Central memory CD8-positive, alpha-beta T cell (primary cell): ENCODE results near the gene VWA1.

Experiments
- ATAC-seq: fragments of 150-1000 bp; cut with Tn5 transposase; replicated peaks from 2 replicates; pipeline ENCODE4 v1.10.0; 2022; ENCODE audit warnings: mild to moderate bottlenecking, moderate FRiP score, moderate number of reproducible peaks; ENCODE audit not compliant: poor library complexity, severe bottlenecking; ENCODE audit errors: extremely low read depth
- DNase-seq, 2 donors: peaks; one replicate each; pipeline ENCODE4 v3.0.0; 2021; ENCODE audit warnings: low spot score in 2 of 2
- H3K27ac Mint-ChIP-seq: one replicate; pipeline ENCODE4 v1.8.0; 2022; ENCODE audit warnings: low read depth, mild to moderate bottlenecking, moderate library complexity, mixed read lengths
- H3K27me3 Mint-ChIP-seq: one replicate; pipeline ENCODE4 v1.8.0; 2022; ENCODE audit warnings: mixed read lengths
- H3K36me3 Mint-ChIP-seq: one replicate; pipeline ENCODE4 v1.8.0; 2022; ENCODE audit warnings: mild to moderate bottlenecking, moderate library complexity, mixed read lengths; ENCODE audit not compliant: insufficient read depth
- H3K4me1 Mint-ChIP-seq: one replicate; pipeline ENCODE4 v1.8.0; 2022; ENCODE audit warnings: mixed read lengths
- H3K4me3 Mint-ChIP-seq: one replicate; pipeline ENCODE4 v1.8.0; 2022; ENCODE audit warnings: mild to moderate bottlenecking, moderate library complexity, mixed read lengths
- H3K9me3 Mint-ChIP-seq: one replicate; pipeline ENCODE4 v1.8.0; 2022; ENCODE audit warnings: mixed read lengths

The VWA1 gene, protein sequence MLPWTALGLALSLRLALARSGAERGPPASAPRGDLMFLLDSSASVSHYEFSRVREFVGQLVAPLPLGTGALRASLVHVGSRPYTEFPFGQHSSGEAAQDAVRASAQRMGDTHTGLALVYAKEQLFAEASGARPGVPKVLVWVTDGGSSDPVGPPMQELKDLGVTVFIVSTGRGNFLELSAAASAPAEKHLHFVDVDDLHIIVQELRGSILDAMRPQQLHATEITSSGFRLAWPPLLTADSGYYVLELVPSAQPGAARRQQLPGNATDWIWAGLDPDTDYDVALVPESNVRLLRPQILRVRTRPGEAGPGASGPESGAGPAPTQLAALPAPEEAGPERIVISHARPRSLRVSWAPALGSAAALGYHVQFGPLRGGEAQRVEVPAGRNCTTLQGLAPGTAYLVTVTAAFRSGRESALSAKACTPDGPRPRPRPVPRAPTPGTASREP

DNA sequence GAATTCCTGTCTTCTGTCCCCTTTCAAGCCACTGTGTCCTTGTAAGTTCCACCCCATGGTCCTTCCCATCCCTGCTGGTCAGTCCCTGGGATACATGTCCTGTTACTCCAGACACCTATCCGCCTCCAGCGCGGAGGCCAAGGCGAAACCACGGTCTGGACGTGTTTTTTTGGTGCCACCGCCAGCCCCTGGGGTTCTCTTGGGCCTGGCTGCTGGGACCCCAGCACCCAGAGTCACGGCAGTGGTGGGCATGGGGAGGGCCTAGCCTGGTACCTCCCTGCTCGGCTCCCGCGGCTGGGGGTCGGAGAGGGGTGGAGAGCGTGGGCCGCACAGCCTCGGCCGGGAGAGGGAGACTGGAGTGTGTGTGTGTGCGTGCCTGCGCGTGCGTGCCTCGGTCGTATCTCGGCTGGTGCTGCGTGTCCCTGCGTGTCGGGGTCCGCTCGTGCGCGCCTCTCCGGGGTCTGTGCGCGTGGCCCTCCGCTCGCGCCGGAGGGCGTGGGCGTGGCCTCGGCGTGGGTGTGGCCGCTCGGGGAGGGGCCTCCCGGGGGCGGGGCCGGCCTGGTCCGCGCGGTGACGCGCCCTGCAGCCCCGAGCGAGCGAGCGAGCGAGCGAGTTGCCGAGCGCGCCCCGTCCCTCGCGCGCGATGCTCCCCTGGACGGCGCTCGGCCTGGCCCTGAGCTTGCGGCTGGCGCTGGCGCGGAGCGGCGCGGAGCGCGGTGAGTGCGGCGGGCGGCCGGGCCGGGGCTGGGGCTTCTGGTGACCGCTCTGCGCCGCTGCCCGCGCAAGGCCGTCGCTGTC lies at the start of gene VWA1:
VWA1 (plus strand) TSS at position 585 of the 798 bp plus-strand sequence; CDS start at position 644, 59 bp downstream.
- H3K9me3 Mint-ChIP-seq: no peaks in the 10 kb centered on the region
- peaks cover 28% of the 10 kb centered on the region for H3K27me3 Mint-ChIP-seq
- peak within 1 kb of the TSS; percentile 57 for H3K4me3 Mint-ChIP-seq
- no peak within 1 kb of the TSS for H3K27ac Mint-ChIP-seq
- no peaks in the 10 kb centered on the region for H3K4me1 Mint-ChIP-seq
- DNase-seq: peak in 1 of 2 donors; percentile 41
- ATAC-seq: peak; percentile 46
- H3K36me3 Mint-ChIP-seq: no peaks in the 10 kb centered on the region

DNA sequence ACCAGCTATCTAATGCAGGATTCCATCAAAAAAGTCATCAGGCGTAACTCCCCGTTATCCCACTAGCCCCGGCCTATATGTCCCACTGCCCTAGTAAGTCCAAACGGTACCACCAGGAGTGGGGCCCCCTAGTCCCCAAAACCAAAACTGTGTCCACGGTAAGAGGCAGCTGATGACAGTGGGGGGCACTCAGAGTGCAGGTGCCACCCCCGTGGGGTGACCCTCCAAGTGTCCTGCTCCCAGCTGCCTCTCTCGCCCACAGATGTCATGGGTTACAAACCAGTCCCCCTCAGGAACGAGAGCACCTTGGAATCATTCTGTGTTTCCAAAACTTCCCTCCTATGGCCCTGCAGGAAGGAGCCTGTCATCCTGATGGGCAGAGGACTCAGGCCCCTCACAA lies 49.6 kb upstream of the VWA1 start:
- ATAC-seq: no peak
- H3K27me3 Mint-ChIP-seq: no peaks in the 10 kb centered on the region
- peaks cover 50% of the 10 kb centered on the region for H3K36me3 Mint-ChIP-seq
- H3K27ac Mint-ChIP-seq: no peak overlapping the region
- no peak overlapping the region for H3K4me3 Mint-ChIP-seq
- no peak for DNase-seq
- no peaks in the 10 kb centered on the region for H3K9me3 Mint-ChIP-seq
- no peaks in the 10 kb centered on the region for H3K4me1 Mint-ChIP-seq

DNA sequence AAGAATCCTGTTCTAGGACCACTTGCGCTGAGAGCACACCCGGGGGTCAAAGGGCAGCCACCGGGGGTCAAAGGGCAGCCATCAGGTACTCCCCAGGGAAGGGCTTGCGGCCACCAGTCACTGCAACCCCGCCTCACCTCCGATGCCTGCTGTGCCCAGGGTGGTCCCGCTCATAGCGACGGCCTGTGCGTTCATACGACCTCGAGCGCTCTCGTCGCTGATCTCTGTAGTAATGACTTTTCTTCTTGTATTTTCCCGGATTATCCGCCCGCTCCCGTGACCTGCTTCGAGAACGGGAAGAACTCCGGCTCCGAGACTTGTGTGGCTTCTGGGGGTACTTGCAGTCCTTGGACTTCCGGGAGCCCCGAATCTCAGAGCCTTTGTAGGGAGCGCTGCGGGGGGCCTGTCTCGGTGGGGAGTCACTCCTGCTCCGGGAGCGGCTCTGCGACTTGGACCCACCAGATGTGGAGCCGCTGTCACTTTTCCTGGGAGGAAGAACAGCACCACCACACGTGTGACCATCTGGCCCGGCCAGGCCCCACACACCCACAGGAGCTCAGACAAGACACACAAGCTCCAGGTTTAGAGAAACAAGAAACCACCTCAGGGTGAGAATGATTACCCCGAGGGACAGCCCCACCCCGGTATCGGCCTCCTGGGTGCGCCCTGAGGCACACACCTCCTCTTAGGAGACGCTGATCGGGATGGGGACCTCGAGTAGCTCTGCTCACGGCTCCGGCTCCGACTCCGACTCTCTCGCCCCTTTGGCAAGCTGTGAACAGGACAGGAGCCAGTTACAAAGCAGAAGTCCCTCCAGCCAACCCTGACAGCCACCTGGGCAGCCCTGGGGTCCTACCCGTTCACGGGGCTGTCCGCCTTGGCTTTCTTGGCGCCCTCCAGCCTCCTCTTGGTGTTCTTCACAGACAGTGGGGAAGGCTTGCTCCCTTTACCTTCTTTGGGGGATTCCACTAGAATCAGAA lies 48.1 kb upstream of the VWA1 start:
- Mint-ChIP-seq H3K36me3 (peaks cover 60% of the 10 kb centered on the region), H3K4me3 (no peak overlapping the region), H3K4me1 (no peaks in the 10 kb centered on the region), H3K9me3 (no peaks in the 10 kb centered on the region), H3K27ac (peak overlapping the region; percentile 49), H3K27me3 (no peaks in the 10 kb centered on the region)
- no peak for DNase-seq
- no peak for ATAC-seq

DNA sequence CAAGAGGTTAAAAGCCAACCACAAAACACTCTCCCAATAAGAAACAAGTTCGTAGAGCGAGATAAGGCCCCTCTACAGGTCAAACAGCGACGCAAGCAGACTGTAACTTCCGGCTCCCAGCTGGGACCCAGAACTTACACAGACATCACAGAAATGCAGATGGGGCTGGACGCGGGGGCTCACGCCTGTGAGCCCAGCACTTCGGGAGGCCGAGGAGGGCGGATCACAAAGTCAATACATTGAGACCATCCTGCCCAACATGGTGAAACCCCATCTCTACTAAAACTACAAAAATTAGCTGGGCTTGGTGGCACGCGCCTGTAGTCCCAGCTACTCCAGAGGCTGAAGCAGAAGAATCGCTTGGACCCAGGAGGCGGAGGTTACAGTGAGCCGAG lies 47.4 kb upstream of the VWA1 start:
- ATAC-seq (no peak), DNase-seq (no peak)
- Mint-ChIP-seq H3K27ac (no peak overlapping the region), H3K4me1 (no peaks in the 10 kb centered on the region), H3K27me3 (no peaks in the 10 kb centered on the region), H3K36me3 (peaks cover 67% of the 10 kb centered on the region), H3K9me3 (no peaks in the 10 kb centered on the region), H3K4me3 (no peak overlapping the region)

DNA sequence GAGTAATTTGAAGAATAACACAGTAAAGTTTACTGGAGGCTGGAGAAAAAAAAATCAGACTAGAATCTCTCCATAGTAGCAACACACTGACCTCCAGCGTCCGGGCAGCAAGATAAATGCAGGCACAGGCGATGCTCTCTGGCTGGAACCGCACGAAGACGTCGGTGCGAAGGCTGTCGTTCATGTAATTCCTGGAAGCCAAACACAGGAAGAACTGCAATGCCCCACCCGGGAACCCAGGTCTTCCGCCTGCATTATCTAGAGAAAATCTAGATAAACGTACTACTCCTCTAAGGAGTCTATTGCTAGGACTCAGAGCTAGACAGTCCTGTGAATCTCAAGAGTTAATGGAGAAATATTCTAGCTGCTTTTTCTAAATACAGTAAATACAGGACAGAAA lies 44.8 kb upstream of the VWA1 start:
- Mint-ChIP-seq H3K27me3 (no peaks in the 10 kb centered on the region), H3K4me3 (no peak overlapping the region), H3K27ac (no peak overlapping the region), H3K36me3 (peaks cover 90% of the 10 kb centered on the region), H3K9me3 (no peaks in the 10 kb centered on the region), H3K4me1 (peaks cover 10% of the 10 kb centered on the region)
- DNase-seq (no peak), ATAC-seq (no peak)

DNA sequence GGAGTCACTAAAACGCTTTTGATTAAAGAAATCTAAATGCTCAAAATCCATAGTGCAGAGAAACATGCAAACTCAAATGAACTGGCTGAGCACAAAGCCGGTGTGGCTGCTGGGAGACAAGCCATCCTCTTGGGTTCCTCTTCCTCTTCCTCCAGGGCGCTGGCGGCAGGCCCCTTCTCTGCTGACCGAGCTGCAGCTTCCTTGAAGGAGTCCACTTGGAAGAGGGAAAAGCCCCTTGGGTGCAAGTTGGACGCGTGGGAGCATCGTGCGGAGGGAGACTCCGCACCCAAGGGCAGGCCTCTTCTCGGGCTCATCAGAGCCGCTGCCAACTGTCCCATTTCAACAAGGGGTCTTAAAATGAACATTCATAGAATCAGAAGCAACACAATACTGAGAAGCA lies 44.3 kb upstream of the VWA1 start:
- Mint-ChIP-seq H3K27me3 (no peaks in the 10 kb centered on the region), H3K4me3 (no peak overlapping the region)
- ATAC-seq: no peak

DNA sequence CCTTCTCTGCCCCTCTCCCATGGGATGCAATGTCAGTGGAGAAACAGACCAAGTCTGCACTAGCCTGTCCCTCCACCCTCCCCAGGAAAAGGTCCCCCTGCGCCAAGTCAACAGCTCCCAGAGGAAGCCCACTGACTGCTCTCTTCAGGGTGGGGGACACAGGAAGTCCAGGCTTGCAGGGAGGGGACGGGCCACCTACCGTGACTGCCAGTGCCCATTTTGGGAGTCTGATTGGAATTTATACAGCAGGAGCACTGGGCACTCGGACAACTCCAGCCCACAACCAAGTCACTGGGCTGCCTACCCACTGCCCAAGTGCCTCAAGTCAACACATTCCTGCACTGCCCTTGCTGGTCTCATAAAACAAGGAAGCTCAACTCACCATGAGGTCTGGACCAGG lies 42.5 kb upstream of the VWA1 start:
- ATAC-seq (no peak), DNase-seq (no peak)
- Mint-ChIP-seq H3K27me3 (no peaks in the 10 kb centered on the region), H3K9me3 (no peaks in the 10 kb centered on the region), H3K36me3 (peaks cover 83% of the 10 kb centered on the region), H3K4me1 (peaks cover 15% of the 10 kb centered on the region), H3K27ac (no peak overlapping the region), H3K4me3 (no peak overlapping the region)

More for the DNA sequence above, 44.3 kb upstream of the VWA1 start:
- Mint-ChIP-seq H3K9me3 (no peaks in the 10 kb centered on the region), H3K36me3 (peaks cover 89% of the 10 kb centered on the region), H3K27ac (no peak overlapping the region), H3K4me1 (peaks cover 11% of the 10 kb centered on the region)
- DNase-seq: no peak

DNA sequence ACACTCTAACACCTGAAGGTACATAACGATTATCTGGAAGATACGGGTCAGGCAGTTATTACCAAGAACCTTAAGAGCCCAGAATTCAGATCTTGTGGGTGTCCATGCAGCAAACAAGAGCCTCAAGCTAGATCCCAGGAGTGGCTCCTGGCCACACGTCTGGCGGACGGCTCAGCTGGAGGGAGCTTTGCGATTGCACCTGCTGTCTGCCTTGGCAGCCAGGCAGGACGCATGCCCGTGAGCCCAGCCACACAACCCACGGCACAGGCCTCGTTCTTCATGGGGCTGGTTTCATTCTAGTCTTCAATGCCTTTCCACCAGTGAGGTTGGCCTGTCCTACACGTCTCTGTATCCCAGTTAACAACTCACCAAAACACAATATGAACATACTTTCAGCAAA lies 42.1 kb upstream of the VWA1 start:
- Mint-ChIP-seq H3K27ac (no peak overlapping the region), H3K36me3 (peaks cover 83% of the 10 kb centered on the region)
- no peak for DNase-seq

DNA sequence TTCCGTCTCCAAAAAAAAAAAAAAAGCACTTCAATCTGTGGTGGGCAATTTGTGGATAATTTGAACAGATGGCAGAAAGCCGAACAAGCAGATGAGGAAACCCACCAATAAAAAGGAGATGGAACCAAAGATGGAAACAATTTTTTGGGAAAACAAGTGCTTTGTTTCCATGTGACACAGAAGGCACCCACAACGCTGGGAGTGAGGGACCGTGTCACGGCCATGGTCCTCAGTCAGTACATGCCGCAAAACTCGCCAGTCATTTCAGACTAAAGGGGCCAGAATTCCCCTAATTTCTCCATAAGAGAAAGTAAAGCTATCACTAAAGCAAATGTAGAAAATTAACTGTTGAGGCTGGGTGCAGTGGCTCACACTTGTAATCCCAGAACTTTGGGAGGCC lies 41.4 kb upstream of the VWA1 start:
- peaks cover 76% of the 10 kb centered on the region for H3K36me3 Mint-ChIP-seq
- peaks cover 18% of the 10 kb centered on the region for H3K4me1 Mint-ChIP-seq
- H3K9me3 Mint-ChIP-seq: no peaks in the 10 kb centered on the region
- no peak overlapping the region for H3K27ac Mint-ChIP-seq
- ATAC-seq (no peak), DNase-seq (no peak)
- no peaks in the 10 kb centered on the region for H3K27me3 Mint-ChIP-seq
- no peak overlapping the region for H3K4me3 Mint-ChIP-seq

More for the DNA sequence above, 42.1 kb upstream of the VWA1 start:
- Mint-ChIP-seq H3K4me1 (peaks cover 18% of the 10 kb centered on the region), H3K27me3 (no peaks in the 10 kb centered on the region), H3K9me3 (no peaks in the 10 kb centered on the region), H3K4me3 (no peak overlapping the region)
- ATAC-seq: no peak

DNA sequence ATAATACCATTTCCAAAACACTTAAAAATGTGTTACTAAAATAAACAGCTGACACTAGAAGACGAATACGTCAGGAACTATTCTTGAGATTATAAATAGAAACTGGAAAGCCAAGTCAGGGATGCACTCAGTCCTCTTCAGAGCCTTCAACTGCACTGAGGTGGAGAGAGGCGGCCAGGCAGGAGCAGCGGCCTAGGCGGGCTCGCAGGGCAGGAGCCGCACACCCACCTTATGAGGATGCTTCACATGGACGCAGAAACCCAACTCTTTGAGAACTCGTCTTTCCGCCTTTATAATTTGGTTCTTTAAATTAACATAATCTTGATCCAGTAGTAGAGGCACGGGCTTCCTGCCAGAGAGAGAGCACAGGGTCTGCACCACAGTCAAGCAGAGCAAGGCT lies 40.3 kb upstream of the VWA1 start:
- no peak for ATAC-seq
- peaks cover 26% of the 10 kb centered on the region for H3K4me1 Mint-ChIP-seq
- no peaks in the 10 kb centered on the region for H3K27me3 Mint-ChIP-seq
- no peak overlapping the region for H3K4me3 Mint-ChIP-seq
- no peak for DNase-seq
- H3K27ac Mint-ChIP-seq: no peak overlapping the region
- peaks cover 69% of the 10 kb centered on the region for H3K36me3 Mint-ChIP-seq
- H3K9me3 Mint-ChIP-seq: no peaks in the 10 kb centered on the region

DNA sequence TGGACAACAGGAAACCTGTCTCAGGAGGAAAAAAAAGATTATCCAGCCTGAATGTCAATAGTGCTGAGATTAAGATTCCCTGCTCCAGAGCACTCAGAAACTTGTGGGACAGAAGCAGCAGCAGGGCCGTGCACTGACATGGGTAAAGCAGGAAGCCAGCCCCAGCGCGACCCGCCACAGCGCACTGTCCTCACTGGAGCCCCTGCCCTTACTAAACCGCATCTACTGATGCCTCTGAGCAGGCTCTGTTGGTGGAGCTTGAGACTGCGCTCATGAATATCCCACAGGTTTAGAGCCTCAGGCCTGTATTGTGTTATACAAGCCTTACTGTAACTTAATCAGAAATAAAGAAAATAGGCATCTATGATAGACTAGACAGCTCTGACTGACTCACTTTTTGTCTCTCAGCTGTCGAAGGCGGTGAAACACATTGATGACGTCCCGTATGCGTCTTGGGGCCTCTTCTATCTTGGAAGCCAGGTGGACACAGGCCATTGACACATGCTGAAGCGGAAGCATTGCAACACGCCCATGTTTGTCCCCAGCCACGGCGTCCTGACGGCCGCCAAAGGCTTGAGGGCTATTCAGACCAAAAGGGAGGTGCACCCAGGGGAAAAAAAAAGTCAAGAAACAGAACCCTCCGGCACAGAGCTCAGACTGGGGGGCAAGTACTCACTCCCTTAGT lies 37.5 kb upstream of the VWA1 start:
- DNase-seq: no peak

More for the DNA sequence above, 37.5 kb upstream of the VWA1 start:
- Mint-ChIP-seq H3K4me3 (peak overlapping the region; percentile 91), H3K4me1 (peaks cover 40% of the 10 kb centered on the region), H3K27ac (peak overlapping the region; percentile 77), H3K36me3 (peaks cover 64% of the 10 kb centered on the region), H3K9me3 (no peaks in the 10 kb centered on the region), H3K27me3 (no peaks in the 10 kb centered on the region)
- no peak for ATAC-seq
